HG03432 (cell line): ENCODE measurements around the gene ZNF784.
A peak's percentile ranks its signal among the peaks of the same experiment; 100 is the strongest.

ENCODE experiments used
- ATAC-seq: cut with Tn5 transposase; IDR thresholded peaks from one replicate; pipeline ENCODE4 v1.9.1; 2021; ENCODE audit warnings: mild to moderate bottlenecking, moderate library complexity; ENCODE audit not compliant: unreplicated experiment

The ZNF784 gene, protein sequence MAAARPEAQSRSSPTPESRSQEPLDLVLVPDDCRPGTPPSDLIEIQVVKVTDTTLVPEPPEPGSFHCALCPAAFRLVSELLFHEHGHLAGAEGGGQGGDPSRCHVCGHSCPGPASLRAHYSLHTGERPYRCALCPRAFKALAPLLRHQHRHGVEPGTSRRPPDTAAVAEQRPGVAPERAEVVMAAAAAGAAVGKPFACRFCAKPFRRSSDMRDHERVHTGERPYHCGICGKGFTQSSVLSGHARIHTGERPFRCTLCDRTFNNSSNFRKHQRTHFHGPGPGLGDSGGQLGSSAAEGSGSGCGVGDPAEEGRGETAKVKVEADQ

DNA sequence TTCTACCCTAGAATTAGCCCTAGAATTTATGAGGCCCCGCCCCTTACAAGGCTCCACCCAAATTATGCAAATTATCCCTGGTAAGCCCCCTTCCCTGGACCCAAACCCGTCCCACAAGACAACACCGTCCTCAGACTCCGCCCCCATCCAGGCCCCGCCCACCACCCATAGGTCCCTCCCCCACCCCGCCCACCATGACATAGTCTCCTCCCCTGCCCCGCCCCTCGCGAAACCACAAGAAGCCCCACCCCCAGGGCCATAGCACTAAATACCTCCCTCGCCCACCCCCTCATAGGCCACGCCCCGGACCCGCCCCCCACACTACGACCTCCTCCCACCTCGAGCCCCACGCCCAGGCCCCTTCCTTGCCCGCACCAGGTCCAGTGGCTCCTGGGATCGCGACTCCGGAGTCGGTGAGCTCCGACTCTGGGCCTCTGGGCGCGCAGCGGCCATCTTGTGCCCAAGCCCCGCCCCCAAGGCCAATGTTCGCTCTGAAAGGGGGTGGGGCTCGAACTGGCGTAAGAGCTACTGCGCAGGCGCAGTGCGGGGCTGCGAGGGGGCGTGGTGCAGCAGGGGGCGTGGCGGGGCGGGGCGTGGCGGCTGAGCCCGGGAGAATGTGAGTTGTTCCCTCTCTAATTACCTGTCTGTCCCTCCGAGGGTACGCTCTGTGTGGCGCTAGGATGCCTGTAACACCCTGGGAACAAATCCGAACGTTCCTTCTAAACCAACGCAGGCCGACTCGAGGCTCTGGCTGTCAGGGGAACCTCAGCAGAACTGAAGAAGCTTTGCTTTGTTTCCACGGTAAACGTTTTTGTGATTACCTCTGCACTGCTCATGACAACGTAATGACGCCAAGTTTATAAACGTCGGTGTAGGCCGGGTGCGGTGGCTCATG, at the start of gene ZNF784:
Gene ZNF784, minus strand, starts transcription at position 458 of the 895 bp plus-strand sequence. Its CDS starts 5 bp downstream, at position 453.
- peak; percentile 68 for ATAC-seq

GRCh38 chr19:55673889-55674288, 49.5 kb upstream of the ZNF784 start:
- no peak for ATAC-seq

- no peak for ATAC-seq
These were observed 49.1 kb upstream of the ZNF784 start for GRCh38 chr19:55673465-55673864.

- no peak for ATAC-seq
These were observed 48.1 kb upstream of the ZNF784 start for GRCh38 chr19:55672418-55672817.

- ATAC-seq = no peak
These were observed 46.6 kb upstream of the ZNF784 start for GRCh38 chr19:55671054-55671378.

DNA sequence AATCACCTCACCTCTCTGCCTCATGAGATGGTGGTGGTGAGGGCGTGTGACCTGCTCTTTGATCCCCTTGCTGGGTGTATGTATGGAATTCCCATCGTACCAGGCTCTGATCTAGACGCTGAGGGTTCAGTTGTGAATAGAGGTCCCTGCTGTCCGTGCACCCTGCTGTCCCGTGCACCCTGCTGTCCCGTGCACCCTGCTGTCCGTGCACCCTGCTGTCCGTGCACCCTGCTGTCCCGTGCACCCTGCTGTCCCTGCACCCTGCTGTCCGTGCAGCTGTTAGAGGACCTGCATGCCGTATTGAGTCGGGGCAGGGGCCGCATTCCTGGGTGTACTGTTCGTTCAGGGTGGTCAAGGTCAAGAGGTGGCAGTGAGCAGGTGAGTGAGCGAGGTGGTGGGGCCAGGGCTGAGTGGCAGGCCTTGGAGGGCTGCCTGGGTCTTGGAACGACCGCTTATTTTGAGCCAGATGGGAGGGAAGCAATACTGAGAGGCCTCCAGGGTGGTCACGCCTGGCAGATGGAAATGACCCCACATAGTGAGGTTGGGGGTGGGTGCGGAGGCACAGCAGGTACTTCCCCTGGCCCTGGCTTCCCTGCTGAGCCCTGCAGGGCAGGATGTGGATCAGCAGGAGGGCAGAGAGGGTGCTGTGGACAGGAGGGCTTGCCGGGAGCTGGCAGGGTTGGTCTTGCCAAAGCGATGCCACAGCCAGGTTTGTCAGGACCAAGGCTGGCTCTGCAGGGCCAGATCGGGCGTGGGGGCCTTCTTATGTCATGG, 46.1 kb upstream of the ZNF784 start:
- no peak for ATAC-seq

- ATAC-seq = no peak
These were observed 45.3 kb upstream of the ZNF784 start for GRCh38 chr19:55669418-55670279.

DNA sequence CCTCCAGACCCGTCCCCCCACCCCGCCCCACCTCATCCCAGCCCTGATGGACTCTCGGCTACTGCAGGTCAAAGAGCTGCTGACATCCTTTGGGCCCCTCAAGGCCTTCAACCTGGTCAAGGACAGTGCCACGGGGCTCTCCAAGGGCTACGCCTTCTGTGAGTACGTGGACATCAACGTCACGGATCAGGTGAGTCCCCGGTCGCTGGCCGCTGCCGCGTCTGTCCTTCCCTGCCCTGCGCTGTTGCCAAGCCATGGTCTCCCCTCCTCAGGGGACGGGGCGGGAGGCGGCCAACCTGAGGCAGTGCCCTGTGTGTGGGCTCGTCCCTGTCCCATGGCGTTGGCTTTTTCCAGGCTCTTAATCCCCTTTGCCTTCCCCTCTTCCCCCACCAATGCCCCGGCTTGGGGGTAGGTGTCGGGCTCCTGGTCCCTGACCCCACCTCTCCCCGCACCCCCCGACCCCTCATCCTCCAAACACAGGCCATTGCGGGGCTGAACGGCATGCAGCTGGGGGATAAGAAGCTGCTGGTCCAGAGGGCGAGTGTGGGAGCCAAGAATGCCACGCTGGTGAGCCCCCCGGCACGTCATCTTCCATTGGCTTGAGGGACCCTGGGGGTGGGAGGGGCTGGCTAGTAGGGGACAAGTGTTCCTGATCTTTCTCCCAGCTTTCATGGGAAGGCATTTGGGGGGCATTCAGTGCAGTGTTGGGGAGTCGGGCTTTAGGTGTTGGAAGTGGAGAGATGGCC, 44.4 kb upstream of the ZNF784 start:
- ATAC-seq = no peak

DNA sequence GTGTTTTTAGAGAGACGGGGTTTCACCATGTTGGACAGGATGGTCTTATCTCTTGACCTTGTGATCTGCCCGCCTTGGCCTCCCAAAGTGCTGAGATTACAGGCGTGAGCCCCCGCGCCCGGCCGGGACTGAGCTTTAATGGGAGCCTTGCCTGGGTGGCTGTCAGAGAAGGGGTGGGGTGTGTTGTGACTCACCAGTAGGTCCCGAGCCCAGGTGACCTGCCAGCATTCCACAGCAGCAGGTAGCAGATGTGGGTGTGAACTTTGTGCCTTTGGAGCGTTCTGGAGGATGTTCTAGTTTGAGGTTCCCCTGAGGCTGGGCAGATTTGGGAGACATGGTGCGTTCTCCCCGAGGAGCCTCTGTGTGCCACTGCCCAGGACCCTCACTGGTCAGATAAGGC, 43.6 kb upstream of the ZNF784 start:
- ATAC-seq = no peak

DNA sequence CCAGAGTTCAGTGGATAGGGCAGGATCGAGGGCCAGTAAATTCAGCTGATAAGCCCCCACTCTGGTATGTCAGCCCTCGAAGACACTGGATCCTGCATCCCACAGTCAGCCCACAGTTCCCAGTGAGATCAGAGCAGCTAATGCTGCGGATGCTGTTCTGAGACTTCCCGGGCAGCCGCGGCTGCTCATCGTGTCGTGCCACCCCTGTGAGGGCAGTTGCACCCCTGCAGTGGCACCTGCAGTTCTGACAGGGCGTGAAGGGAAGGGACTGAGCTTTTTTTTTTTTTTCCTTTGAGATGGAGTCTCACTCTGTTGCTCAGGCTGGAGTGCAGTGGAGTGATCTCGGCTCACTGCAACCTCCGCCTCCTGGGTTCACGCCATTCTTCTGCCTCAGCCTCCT, 43.1 kb upstream of the ZNF784 start:
- no peak for ATAC-seq

DNA sequence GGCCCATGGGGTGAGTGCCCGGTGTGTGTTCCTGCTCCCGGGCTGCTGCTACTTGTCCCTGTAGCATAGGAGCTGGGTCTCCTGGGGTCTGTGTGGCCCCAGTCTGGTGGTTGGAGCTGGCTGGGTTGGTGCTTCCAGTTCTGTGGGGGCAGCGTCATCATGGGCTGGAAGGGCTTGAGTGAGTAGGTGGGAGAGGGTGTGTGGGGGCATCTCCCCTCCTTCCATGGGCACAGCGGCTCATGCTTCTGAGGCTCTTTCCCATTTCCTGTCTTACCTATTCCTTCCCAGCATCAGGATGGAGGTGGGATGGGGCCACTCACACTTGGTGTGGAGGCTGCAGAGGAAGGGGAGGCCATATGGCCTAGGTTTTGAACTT, 42.6 kb upstream of the ZNF784 start:
- ATAC-seq = no peak

DNA sequence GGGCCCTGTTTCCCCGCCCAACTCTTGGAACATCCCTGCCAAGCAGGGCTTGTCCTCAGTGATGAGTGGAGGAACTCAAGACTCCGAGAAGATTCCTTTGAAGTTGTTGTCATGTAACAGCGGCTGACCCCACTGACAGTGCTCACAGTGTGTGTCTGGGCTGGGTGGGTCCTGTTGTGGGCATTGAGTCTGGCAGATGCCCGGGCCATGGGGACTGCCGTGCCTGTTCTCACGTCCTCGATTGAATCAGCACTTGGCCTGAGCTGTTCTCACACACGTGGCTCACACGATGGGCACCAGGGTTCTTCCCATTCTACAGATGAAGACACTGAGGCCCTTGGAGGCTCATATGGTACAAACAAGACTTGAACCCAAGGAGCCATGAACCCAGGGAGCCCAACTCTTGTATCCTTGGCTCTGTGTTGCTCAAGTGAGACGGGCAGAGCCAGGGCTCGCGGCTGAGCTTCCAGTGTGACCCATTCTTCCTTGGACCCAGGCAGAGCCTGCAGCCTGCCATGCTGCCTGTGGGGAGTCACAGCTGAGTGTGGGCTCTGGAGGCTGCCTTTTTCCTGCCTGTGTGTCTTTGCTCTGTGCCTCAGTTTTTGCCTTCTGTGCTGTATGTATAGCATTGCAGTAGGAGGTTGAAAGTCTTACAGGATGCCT, 42.1 kb upstream of the ZNF784 start:
- ATAC-seq = no peak

- ATAC-seq = no peak
These were observed 39.6 kb upstream of the ZNF784 start for GRCh38 chr19:55663846-55664536.

GRCh38 chr19:55661826-55662225, 37.5 kb upstream of the ZNF784 start:
- no peak for ATAC-seq

DNA sequence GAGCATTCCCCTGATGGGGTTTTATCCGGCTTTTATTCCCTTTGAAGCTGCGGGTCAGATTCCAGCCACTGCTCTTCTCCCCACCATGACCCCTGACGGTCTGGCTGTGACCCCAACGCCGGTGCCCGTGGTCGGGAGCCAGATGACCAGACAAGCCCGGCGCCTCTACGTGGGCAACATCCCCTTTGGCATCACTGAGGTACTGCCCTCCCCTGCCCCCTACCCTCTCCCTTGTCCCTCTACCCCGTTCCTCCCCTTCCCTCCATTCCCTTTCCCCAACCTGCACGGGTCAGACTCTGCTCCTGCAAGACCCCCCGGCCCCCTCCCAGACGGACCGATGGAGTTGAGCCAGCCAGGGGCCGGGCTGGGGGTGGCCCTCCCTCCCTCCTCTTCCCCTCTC, 36.6 kb upstream of the ZNF784 start:
- ATAC-seq = no peak

- ATAC-seq = no peak
These were observed 36.0 kb upstream of the ZNF784 start for GRCh38 chr19:55660404-55660803.

DNA sequence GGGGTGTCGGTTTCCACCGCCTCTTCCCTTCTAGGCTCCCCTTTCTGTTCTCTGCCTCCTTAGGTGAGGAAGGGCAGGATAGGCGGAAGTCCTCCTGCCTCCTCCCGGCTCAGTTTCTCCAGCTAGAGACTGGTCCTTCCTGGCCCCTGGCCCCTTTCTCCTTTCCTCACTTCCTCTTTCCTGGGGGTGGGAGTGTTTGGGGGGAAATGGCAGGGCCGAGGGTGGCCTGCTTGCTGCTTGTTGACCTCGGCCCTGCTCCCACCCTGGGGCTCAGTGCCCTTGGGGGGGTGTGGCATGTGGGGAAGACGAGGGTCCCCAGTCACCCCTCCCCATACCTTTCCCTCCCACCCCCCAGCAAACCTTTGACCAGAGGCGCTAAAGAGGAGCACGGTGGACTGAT, 35.5 kb upstream of the ZNF784 start:
- no peak for ATAC-seq

- no peak for ATAC-seq
These were observed 34.6 kb upstream of the ZNF784 start for GRCh38 chr19:55658846-55659459.
